GM11168 (cell line): Measurements from ENCODE around the gene RHBDL1.

Experiments used
- in situ Hi-C: fragments of 300-500 bp; cut with MboI; formaldehyde crosslinking; loops from one replicate; pipeline ENCODE4 v1.12.0; 2022; ENCODE audit warnings: low sequenced_read_pairs; ENCODE audit not compliant: unreplicated experiment

Gene RHBDL1

DNA sequence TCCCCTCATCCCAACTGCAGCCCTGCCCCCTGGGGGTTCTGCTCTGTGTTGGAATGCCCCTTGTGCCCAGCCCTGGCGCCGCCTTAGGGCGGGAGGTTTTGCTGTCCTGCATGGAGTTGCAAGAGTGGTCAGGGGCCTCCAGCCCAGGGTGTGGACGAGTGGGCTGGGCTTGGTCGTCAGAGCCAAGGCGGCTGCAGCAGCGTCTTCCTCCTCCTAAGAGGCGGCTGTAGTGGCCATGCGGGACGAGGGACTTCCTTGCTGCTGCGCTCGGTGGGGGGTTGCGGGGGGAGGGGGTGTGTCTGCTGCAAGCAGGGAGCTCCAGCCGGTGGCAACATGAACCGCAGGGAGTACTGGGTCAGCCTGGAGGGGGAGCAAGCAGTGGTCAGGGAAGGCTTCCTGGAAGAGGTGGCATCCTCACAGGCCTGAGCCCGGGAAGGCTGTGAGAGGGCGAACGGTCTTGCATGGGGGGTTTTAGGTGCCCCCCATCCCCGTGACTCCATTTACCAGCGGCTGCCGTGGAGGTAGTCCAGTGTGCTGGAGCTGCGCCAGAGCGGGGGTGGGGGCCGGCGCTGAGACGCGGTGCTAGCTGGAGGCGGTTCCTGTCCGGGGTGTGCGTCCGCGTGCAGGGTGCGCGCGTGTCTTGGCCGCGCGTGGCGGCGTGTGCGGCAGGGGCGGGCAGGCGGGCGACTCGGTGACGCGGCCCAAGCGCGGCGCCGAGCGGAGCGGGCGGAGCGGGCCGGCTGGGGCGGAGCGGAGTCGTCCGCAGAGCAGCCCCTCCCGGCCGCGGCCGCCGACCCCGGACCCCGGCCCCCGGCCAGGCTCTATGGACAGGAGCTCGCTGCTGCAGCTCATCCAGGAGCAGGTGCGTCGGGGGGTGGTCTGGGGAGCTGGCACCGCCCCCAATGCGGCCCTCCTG, at the start of gene RHBDL1:
TSS of gene RHBDL1 (plus strand) at position 704 of the 916 bp plus-strand sequence. CDS start at position 824, 120 bp downstream.
- in situ Hi-C loops, result no loop called here

- in situ Hi-C loops, result no loop called here
These were observed 49.3 kb upstream of the RHBDL1 start for GRCh38 chr16:625977-626765.

DNA sequence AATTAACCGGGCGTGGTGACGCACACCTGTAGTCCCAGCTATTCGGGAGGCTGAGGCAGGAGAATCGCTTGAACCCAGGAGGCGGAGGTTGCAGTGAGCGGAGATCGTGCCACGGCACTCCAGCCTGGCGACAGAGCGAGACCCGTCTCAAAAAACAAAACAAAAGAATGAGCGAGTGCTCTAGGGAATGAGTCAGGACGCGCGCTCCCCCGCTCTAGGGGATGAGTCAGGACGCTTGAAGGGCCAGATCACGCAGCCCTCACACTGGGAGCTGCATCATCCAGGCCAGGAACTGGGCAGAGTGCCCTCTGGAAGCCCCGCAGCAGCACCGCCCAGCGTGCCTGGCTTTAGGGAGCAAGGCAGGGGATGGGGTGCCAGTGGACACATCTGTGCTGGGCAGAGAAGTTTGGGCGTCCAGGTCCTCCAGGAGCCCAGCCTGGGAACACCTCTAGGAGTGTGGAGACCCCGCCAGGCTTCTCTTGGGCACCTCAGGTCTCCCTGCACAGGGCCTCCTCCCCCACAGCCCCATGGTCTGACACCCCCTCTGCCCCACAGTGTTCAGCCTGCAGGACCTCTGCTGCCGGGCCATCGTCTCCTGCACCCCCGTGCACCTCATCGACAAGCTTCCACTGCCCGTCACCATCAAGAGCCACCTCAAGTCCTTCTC, 48.6 kb upstream of the RHBDL1 start:
- in situ Hi-C loops, result no loop called here

DNA sequence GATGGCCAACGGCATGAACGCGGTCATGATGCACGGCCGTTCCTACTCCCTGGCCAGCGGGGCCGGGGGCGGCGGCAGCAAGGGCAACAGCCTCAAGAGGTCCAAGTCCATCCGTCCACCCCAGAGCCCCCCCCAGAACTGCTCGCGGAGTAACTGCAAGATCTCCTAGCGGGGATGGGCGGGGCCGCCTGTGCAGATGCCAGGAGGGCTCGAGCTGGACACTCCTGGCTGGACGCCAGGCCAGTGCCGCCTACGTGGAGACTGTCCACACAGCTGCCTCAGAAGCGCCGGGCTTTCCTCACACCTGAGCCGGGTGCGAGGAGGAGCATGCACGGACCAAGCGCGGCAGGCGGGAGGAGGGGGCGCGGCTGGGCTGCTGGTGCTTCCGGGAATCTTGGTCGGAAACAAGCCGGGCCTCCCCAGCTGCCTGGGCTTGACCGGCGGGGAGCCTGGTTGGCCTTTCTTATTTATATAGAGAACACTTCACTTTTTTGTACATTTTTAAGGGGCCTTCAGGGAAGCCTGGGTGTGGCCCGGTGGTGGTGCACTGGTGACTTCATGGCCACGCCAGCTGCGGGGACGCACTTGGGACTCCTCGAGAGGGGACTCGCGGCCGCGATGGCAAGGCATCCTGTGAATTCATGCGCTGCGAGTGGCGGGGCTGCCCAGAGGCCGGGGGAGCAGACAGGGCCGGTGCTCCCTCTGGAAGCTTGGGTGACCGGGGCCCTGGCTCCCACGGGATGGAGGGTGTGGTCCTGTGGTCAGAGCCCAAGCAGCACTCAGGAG, 47.8 kb upstream of the RHBDL1 start:
- in situ Hi-C loops, result no loop called here

DNA sequence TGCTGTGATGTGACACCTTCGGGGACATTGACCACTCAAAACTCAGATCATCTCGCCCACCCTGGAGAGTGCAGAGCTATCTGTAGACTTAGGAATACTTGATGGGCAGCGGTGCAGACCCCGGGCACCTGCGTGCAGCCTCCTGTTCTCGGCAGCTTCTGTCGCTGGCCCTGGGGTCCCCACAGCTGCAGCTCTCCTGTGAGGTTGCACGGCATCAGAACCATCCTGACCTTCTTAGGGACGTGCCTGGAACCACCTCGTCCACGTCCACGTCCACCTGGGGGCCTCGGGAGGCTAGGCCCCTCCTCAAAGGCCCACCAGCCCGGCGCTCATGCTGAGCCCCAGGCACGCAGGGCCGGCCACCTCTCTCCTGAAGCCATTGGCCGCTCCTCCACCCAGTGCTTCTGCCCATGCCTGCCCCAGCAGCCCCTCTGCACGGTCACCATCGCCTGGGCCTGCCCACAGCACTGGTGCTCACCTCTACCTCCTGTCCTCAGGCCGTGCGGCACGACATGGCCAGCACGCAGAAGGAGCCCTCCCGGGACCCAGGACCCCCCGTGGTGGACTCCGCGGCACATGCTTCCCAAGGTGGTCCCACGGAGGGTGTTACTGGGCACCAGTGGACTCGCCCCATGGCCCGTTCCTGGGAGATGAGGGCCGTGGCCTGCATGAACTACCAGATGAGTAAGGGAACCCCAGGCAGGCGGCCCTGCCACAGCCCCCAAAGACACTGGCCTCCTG, 47.0 kb upstream of the RHBDL1 start:
- in situ Hi-C loops, result no loop called here

GRCh38 chr16:629185-629832, 46.2 kb upstream of the RHBDL1 start:
- in situ Hi-C loops, result no loop called here

- in situ Hi-C loops, result no loop called here
These were observed 45.6 kb upstream of the RHBDL1 start for GRCh38 chr16:629833-630248.

DNA sequence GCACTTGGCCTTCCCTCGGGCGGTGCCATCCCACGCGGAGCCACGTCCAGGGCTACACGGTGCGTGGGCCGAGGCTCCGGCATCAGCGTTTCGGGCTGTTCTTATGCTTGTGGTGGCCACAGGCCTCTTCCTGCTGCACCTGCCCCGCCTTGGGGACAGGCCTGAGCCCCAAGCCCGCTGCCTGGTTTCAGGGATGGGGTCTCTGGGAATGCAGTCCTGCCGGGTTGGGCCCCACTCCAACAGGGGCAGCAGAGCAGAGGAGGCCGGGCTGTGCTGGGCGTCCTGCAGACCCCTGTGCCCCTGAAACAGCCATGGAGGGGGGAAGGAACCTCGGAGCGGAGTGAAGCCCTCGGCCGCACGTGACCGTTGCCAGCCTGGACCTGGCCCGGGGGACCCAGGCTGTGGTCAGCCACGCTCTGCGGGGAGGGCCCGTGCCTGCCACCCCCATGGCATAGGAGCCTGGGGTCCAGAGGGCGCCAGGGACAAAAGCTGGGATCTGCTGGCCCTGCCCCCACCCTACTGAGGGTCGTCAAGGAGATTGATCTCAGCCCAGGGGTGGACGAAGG, 45.1 kb upstream of the RHBDL1 start:
- in situ Hi-C loops, result no loop called here

DNA sequence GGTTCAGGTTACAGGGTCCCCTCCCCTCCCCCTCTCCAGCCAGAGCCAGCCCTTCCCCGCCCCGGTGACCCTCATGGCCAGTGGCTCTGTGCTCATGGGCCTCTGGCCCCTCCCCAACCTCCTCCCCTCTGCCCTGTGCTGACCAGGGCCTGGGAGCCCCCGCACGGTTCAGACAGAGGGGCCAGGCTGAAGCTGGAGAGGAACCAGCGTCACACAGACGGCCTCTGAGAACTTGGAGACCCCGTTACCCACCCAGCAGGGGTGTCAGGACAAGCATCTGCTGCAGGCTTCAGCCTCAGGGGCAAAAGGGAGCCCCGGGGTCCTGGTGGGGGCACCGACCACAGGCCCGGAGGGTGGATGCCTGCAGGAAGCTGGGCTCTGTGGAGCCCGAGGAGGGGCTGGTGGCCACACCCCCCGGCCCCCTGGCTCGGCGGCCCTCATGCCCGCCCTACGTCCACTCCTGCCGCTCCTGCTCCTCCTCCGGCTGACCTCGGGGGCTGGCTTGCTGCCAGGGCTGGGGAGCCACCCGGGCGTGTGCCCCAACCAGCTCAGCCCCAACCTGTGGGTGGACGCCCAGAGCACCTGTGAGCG, 44.6 kb upstream of the RHBDL1 start, which contains the start of gene WFIKKN1:
TSS of gene WFIKKN1 (plus strand) at position 171 of the 591 bp plus-strand sequence. CDS start at position 440, 269 bp downstream.
- in situ Hi-C loops, result no loop called here

DNA sequence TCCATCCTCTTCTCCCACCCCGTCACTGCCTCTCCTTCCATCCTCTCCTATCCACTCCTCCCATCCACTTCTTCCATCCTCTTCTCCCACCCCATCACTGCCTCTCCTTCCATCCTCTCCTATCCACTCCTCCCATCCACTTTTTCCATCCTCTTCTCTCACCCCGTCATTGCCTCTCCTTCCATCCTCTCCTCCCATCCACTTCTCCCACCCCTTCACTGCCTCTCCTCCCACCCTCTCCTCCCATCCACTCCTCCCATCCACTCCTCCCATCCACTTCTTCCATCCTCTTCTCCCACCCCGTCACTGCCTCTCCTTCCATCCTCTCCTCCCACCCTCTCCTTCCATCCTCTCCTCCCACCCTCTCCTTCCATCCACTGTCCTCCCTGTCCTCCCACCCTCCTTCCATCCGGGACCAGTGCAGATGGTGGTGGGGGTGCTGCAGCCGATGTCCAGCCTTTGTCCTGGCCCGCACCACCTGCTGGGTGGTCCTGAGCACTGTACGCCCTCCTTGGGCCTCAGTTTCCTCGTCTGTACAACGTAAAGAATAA, 43.6 kb upstream of the RHBDL1 start:
- in situ Hi-C loops, result no loop called here

DNA sequence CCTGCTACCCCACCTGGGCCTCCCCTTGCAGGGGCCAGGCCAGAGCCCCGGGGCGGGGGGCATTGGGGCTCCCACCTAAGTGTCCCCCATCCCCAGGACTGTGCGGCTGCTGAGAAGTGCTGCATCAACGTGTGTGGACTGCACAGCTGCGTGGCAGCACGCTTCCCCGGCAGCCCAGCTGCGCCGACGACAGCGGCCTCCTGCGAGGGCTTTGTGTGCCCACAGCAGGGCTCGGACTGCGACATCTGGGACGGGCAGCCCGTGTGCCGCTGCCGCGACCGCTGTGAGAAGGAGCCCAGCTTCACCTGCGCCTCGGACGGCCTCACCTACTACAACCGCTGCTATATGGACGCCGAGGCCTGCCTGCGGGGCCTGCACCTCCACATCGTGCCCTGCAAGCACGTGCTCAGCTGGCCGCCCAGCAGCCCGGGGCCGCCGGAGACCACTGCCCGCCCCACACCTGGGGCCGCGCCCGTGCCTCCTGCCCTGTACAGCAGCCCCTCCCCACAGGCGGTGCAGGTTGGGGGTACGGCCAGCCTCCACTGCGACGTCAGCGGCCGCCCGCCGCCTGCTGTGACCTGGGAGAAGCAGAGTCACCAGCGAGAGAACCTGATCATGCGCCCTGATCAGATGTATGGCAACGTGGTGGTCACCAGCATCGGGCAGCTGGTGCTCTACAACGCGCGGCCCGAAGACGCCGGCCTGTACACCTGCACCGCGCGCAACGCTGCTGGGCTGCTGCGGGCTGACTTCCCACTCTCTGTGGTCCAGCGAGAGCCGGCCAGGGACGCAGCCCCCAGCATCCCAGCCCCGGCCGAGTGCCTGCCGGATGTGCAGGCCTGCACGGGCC, 42.8 kb upstream of the RHBDL1 start:
- in situ Hi-C loops, result no loop called here

GRCh38 chr16:633336-634050, 42.0 kb upstream of the RHBDL1 start:
- in situ Hi-C loops, result no loop called here

- in situ Hi-C loops, result no loop called here
These were observed 41.3 kb upstream of the RHBDL1 start for GRCh38 chr16:634051-634670.

DNA sequence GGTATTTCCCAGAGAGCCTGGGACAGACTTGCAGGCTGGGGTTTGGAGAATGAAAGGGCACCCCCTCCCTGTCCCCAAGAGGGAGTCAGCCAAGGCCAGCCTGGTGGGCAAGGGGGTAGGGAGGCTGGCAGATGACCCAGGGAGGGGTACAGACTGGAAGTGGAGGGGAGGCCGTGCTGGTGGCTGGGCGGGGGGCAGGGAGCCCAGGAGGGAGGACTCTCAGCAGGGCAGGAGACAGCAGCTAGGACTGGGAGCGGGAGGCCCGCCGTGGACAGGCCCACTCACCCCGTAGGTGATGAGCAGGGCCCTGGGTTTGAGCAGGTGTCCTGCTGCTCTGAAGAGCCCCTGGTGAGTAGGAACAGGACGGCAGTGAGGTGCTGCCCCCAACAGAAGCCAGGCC, 40.5 kb upstream of the RHBDL1 start:
- in situ Hi-C loops, result no loop called here

GRCh38 chr16:635573-636205, 39.8 kb upstream of the RHBDL1 start:
- in situ Hi-C loops, result no loop called here
